Chondrocyte (in vitro differentiated cells): ENCODE data around the gene SIRPA. TPM values are rescaled to one million over a fixed set of nuclear protein-coding genes. Genes with fewer than 3 reads are reported as not detected.

Experiments used
- DNase-seq: peaks from one replicate; pipeline ENCODE4 v3.0.0; 2021; ENCODE audit warnings: mixed read lengths, low spot score
- H3K27ac Mint-ChIP-seq: one replicate; pipeline ENCODE4 v1.8.0; 2021; ENCODE audit warnings: mild to moderate bottlenecking, moderate library complexity, mixed read lengths; ENCODE audit not compliant: unreplicated experiment
- H3K27me3 Mint-ChIP-seq: 2 replicates; pipeline ENCODE4 v1.8.0; 2021; ENCODE audit warnings: low read depth, mixed read lengths
- H3K36me3 Mint-ChIP-seq: 2 replicates; pipeline ENCODE4 v1.8.0; 2021; ENCODE audit warnings: low read depth, mixed read lengths
- H3K4me1 Mint-ChIP-seq: 2 replicates; pipeline ENCODE4 v1.8.0; 2021; ENCODE audit warnings: low read depth, mild to moderate bottlenecking, mixed read lengths
- H3K4me3 Mint-ChIP-seq: one replicate; pipeline ENCODE4 v1.8.0; 2021; ENCODE audit warnings: mild to moderate bottlenecking, moderate library complexity, mixed read lengths; ENCODE audit not compliant: unreplicated experiment
- H3K9me3 Mint-ChIP-seq: 2 replicates; pipeline ENCODE4 v1.8.0; 2021; ENCODE audit warnings: low read depth, mixed read lengths
- total RNA-seq: library from RNA; stranded (reverse); gene quantifications from 3 replicates; pipeline ENCODE4 v1.2.1, GENCODE V29; 2021
- TF ChIP-seq, protein P1 (sequence below): fragments of 200-600 bp; sonication (generic); IDR thresholded peaks from 2 replicates; pipeline ENCODE4 v1.5.0; 2021; ENCODE audit warnings: antibody characterized with exemption, mild to moderate bottlenecking, moderate library complexity

The SIRPA gene
- total RNA-seq, 1 donor from 2014 or later = 25.6 TPM

DNA sequence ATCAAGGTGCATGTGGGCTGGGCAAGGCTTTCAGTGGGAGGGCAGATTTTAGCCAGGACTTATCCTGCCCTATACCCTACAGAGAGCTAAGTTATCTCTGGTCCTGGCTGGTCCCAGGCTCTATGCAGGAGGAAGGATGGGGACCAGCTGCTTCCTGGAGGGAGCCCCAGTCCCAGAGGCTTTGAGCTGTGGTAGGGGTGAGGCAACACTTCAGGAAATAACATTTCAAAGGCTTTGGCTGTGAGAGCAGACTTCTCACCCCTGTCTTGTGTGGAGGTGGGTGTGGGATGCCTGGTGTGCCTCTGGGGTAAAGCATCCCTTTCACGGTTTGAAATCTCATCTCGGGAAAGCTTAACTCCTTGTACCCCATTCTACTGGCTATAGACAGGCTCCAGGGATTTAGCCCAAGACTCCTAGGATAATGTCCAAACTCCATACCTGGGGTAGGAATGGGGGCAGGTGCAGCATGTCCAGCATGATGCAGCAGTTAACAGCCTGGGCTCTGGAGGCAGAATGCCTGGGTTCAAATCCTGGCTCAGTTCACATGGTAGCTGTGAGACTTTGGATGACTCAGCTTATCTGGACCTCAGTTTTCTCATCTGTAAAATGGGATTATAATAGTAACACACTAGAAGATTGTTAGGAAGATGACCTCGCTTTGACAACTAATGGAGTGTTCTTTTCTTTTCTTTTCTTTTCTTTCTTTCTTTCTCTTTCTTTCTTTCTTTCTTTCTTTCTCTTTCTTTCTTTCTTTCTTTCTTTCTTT, 27.5 kb upstream of the SIRPA start:
- Mint-ChIP-seq H3K4me3 (no peak overlapping the region), H3K4me1 (peaks cover 6% of the 10 kb centered on the region), H3K9me3 (peaks cover under 1% of the 10 kb centered on the region), H3K27me3 (no peaks in the 10 kb centered on the region), H3K36me3 (no peaks in the 10 kb centered on the region), H3K27ac (no peak overlapping the region)
- DNase-seq = no peak
- TF ChIP-seq, protein P1, sequence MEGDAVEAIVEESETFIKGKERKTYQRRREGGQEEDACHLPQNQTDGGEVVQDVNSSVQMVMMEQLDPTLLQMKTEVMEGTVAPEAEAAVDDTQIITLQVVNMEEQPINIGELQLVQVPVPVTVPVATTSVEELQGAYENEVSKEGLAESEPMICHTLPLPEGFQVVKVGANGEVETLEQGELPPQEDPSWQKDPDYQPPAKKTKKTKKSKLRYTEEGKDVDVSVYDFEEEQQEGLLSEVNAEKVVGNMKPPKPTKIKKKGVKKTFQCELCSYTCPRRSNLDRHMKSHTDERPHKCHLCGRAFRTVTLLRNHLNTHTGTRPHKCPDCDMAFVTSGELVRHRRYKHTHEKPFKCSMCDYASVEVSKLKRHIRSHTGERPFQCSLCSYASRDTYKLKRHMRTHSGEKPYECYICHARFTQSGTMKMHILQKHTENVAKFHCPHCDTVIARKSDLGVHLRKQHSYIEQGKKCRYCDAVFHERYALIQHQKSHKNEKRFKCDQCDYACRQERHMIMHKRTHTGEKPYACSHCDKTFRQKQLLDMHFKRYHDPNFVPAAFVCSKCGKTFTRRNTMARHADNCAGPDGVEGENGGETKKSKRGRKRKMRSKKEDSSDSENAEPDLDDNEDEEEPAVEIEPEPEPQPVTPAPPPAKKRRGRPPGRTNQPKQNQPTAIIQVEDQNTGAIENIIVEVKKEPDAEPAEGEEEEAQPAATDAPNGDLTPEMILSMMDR = no peak

DNA sequence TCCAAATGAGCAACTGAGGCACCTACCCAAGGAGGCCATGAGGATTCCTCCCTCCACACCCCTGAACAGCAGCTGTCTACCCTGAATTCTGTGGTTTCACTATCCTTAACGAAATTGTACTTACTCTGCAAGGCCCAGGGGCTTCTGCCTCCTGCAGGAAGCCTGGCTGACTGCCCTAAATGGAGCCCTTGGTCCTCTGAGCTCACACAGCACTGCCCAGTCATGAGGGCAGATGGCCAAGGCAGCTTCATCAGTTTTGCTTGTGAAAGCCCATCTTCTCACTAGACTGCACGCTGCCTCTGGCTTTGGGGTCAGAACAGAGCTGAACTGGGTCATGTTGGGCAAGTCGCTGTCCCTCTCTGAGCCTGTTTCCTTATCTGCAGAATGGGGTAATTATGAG, 26.4 kb upstream of the SIRPA start:
- Mint-ChIP-seq H3K27me3 (no peaks in the 10 kb centered on the region), H3K4me3 (no peak overlapping the region)

DNA sequence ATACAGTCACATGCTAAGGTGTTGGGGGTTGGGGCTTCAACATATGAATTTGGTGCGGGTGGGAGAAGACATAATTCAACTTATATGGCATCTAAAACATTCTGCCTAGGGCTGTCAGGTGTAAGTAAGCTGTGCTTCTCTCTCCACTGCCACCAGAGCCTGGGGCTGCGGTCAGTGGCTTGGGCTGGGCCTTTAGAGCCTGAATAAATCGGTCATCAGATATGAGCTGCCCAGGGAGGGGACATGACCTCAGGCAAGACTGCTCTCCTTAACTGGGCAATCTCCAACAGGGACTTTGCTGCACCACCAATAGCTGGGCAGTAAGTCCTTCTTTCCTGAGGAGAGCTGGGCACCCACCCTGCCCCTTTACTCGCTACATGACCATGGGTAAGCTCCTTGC, 24.9 kb upstream of the SIRPA start:
- TF ChIP-seq, protein P1 = no peak
- Mint-ChIP-seq H3K9me3 (peaks cover 2% of the 10 kb centered on the region), H3K27ac (no peak overlapping the region), H3K4me1 (peaks cover 3% of the 10 kb centered on the region), H3K4me3 (no peak overlapping the region), H3K27me3 (no peaks in the 10 kb centered on the region), H3K36me3 (no peaks in the 10 kb centered on the region)
- no peak for DNase-seq

More for the DNA sequence above, 26.4 kb upstream of the SIRPA start:
- TF ChIP-seq, protein P1 = no peak
- Mint-ChIP-seq H3K36me3 (no peaks in the 10 kb centered on the region), H3K4me1 (peaks cover 3% of the 10 kb centered on the region), H3K9me3 (peaks cover 2% of the 10 kb centered on the region), H3K27ac (no peak overlapping the region)
- DNase-seq = no peak

DNA sequence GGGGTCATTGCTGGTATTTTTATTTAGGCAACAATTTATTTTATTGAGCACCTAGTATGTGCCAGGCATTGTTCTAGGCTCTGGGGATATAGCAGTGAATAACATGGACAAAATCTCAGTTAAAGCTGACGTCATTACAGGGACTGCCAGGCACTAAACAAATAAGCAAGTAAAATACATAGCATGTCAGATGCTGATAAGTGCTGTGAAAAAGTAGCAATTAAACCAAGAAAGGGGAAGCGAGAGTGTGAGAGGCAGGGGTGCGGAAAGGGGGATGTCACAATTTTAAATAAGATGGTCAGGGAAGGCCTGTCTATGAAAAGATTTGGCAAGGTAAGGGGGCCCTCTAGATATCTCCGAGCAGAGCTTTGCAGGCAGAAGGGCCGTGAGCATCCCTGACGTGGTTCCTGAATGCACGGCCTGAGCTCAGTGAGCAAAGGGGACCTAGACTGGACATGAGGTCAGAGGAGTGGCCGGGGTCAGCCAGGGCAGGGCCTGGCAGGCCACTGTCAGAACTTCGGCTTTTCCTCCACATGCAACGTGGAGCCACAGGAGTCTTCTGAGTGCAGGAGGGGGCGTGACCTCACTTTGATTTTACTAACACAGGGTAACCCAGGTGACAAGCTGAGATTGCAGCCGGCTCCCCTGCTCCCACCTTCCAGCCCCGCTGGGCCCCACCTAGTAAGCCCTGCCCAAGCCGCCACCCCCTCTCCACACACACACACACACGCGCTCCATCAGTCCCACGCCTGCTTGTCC, 24.2 kb upstream of the SIRPA start:
- Mint-ChIP-seq H3K27me3 (no peaks in the 10 kb centered on the region), H3K4me3 (no peak overlapping the region), H3K9me3 (peaks cover 2% of the 10 kb centered on the region), H3K4me1 (peaks cover 3% of the 10 kb centered on the region), H3K36me3 (no peaks in the 10 kb centered on the region), H3K27ac (no peak overlapping the region)
- DNase-seq = no peak
- TF ChIP-seq, protein P1 = no peak

DNA sequence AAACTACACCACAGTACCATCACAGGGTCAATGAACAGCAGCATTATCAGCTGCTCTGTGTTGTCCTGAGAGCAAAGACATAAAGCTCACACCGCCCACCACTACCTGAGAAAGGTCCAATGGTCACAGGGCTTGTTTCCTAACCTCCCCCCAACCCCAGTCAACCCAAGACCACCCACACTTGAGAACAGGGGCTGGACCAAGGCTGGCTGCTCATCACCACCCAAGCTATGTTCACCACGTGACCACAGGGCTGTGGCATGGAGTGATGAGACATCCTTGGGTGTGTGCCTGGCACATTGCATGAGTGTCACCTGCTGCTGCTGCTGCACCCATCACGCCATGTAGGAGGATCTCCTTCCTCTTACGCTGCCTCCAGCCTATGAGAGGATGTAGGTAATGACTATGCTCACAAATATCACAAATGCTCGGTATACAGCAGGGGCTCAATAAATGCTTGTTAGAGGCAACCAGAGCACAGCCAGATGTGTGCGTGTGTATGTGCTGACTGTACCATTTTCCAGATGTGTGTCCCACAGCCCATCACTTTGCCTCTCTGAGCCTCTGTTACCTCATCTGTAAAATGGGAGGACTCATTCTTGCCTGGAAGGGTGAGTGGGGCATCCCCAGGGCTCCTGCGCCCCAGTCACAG, 23.3 kb upstream of the SIRPA start:
- Mint-ChIP-seq H3K27me3 (no peaks in the 10 kb centered on the region), H3K9me3 (peaks cover 2% of the 10 kb centered on the region), H3K36me3 (no peaks in the 10 kb centered on the region), H3K4me3 (no peak overlapping the region), H3K27ac (no peak overlapping the region), H3K4me1 (peaks cover 3% of the 10 kb centered on the region)
- TF ChIP-seq, protein P1 = no peak
- no peak for DNase-seq
